Psoas muscle (tissue), 8 donors: ENCODE results near the gene KIF3A. TPM values are rescaled to one million over a fixed set of nuclear protein-coding genes. Genes with fewer than 3 reads are reported as not detected.

Source experiments
- ATAC-seq, 4 donors: fragments of 200-7000 bp; cut with Tn5 transposase; one replicate each; pipeline ENCODE4 v1.9.1; 2020; ENCODE audit warnings: moderate library complexity in 3 of 4, mild to moderate bottlenecking in 2 of 4
- DNase-seq, 2 donors: peaks; one replicate each; pipeline ENCODE4 v3.0.0-alpha.2; 2020
- H3K27ac ChIP-seq: fragments of 200-600 bp; one replicate; pipeline ENCODE4 v1.8.0; 2022
- H3K27me3 ChIP-seq, 3 donors: fragments of 200-600 bp in 1 of 3; one replicate each; pipeline versions ENCODE4 v1.6.1 to v1.8.0; 2013 to 2022; ENCODE audit warnings: low read length in 2 of 3, mild to moderate bottlenecking in 2 of 3, moderate library complexity in 1 of 3; ENCODE audit not compliant: insufficient read depth in 3 of 3
- H3K36me3 ChIP-seq, 2 donors: fragments of 200-600 bp in 1 of 2; one replicate each; pipeline versions ENCODE4 v1.6.1 to v1.8.0; 2013 to 2022; ENCODE audit warnings: low read depth in 1 of 2, mild to moderate bottlenecking in 1 of 2, moderate library complexity in 1 of 2; ENCODE audit not compliant: insufficient read depth in 1 of 2
- H3K4me1 ChIP-seq: fragments of 200-600 bp; one replicate; pipeline ENCODE4 v1.8.0; 2022
- H3K4me3 ChIP-seq: fragments of 200-600 bp; one replicate; pipeline ENCODE4 v1.8.0; 2022; ENCODE audit warnings: mild to moderate bottlenecking
- H3K9me3 ChIP-seq: fragments of 200-600 bp; one replicate; pipeline ENCODE4 v1.8.0; 2022
- WGBS, 3 donors: extraction: QIAGEN DNeasy Blood & Tissue Kit; methylation state at CpG; one replicate each; pipeline versions ENCODE4 v1.1.6 to v1.1.7; 2013; 5-methylcytosine and 5-hydroxymethylcytosine counted together
- intact Hi-C, 2 donors: fragments of 100-400 bp; cut with DNase I; formaldehyde crosslinking; loops; one replicate each; pipeline versions ENCODE4 v1.11.0 to v1.14.2; 2022
- polyA plus RNA-seq, 3 donors: library from polyadenylated mRNA; stranded (reverse); fragments of 200-250 nt; gene quantifications; one replicate each; pipeline ENCODE4 v1.2.3, GENCODE V29; 2013
- total RNA-seq, 4 donors: library from RNA; stranded (reverse); fragmentation: NEBNext Ultra II Directional in 2 of 4; extraction: Animal tissue kit (Norgen Biotek cat#: 25700) in 2 of 4; gene quantifications; one replicate each; pipeline versions ENCODE4 v1.2.1 to v1.2.4, GENCODE V29; 2021 to 2023
- TF ChIP-seq, protein P1 (sequence below): fragments of 200-600 bp; IDR thresholded peaks from one replicate; pipeline ENCODE4 v1.8.0; 2022; ENCODE audit warnings: antibody characterized with exemption
- donor health status: healthy with polysubstance abuse.
- donor health status: DM: no; HTN: no; CAD: no; lungs with moderate emphysema.
- donor health status: Bipolar disorder and iron deficiency.
- donor health status: healthy.
- donor health status: DM: yes; HTN: yes; CAD: no.
- donor health status: DM: no; HTN: no; CAD: no.
- donor health status: DM: no; HTN: no; CAD: no.
- donor health status: DM: yes; HTN: yes; CAD: no.

The KIF3A gene
- total and polyA plus RNA-seq, 7 donors, result 2.5 to 8.0 (median 4.3) TPM

- Histone ChIP-seq H3K9me3 (no peaks in the 10 kb centered on the region), H3K36me3 (no peaks in the 10 kb centered on the region), H3K27me3 (peaks cover 4 to 48% (median 9%) of the 10 kb centered on the region in 3 donors), H3K4me1 (peaks cover 8% of the 10 kb centered on the region), H3K27ac (no peak overlapping the region), H3K4me3 (no peak overlapping the region)
- intact Hi-C loops, result no loop called here
- DNase-seq, result no peak
- 91 to 94% (median 93%) methylated on average over 5 of the region's 5 CpGs for WGBS, 3 donors
- no peak for ATAC-seq
- TF ChIP-seq, protein P1, sequence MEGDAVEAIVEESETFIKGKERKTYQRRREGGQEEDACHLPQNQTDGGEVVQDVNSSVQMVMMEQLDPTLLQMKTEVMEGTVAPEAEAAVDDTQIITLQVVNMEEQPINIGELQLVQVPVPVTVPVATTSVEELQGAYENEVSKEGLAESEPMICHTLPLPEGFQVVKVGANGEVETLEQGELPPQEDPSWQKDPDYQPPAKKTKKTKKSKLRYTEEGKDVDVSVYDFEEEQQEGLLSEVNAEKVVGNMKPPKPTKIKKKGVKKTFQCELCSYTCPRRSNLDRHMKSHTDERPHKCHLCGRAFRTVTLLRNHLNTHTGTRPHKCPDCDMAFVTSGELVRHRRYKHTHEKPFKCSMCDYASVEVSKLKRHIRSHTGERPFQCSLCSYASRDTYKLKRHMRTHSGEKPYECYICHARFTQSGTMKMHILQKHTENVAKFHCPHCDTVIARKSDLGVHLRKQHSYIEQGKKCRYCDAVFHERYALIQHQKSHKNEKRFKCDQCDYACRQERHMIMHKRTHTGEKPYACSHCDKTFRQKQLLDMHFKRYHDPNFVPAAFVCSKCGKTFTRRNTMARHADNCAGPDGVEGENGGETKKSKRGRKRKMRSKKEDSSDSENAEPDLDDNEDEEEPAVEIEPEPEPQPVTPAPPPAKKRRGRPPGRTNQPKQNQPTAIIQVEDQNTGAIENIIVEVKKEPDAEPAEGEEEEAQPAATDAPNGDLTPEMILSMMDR, result no peak
These were observed 5.3 kb upstream of the KIF3A start for GRCh38 chr5:132742626-132743025.

DNA sequence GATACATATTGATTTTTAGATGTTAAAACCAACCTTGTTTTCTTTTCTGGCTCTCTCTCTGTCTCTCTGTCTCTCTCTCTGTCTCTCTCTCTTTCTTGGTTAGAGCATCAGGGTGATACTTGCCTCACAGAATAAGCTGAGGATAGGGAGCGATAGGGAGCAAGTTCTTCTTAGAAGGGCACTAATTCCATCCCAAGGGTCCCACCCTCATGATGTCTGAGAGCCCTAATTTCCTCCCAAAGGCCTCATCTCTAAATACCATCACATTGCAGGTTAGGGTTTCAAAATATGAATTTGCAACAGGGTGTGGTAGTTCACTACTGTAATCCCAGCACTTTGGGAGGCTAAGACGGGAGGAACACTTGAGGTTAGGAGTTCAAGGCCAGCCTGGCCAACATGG is 4.8 kb upstream of the KIF3A start:
- ATAC-seq, result no peak
- 86 to 93% (median 90%) methylated on average over 2 of the region's 2 CpGs for WGBS, 3 donors
- Histone ChIP-seq H3K4me3 (no peak overlapping the region), H3K9me3 (no peaks in the 10 kb centered on the region), H3K36me3 (no peaks in the 10 kb centered on the region), H3K4me1 (peaks cover 5% of the 10 kb centered on the region), H3K27ac (no peak overlapping the region), H3K27me3 (peaks cover 4 to 43% (median 5%) of the 10 kb centered on the region in 3 donors)
- TF ChIP-seq, protein P1, result no peak
- DNase-seq, result no peak
- intact Hi-C loops, result no loop called here

DNA sequence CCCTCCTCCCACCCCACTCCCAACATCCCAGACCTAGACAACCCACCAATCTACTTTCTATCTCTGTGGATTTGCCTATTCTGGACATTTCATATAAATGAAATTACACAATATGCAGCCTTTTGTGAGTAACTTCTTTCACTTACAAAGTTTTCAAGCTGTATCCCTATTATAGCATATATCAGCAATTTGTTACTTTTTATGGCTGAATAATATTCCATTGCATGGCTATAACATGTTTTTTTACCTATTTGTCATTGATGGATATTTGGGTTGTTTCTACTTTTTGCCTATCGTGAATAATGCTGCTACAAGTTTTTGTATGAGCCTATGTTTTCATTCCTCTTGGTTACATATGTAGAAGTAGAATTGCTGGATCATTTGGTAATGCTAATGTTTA is 1.9 kb upstream of the KIF3A start:
- Histone ChIP-seq H3K4me1 (peaks cover 7% of the 10 kb centered on the region), H3K36me3 (no peaks in the 10 kb centered on the region), H3K4me3 (no peak overlapping the region), H3K9me3 (no peaks in the 10 kb centered on the region), H3K27ac (no peak overlapping the region), H3K27me3 (peaks cover 2 to 16% (median 4%) of the 10 kb centered on the region in 3 donors)
- 76 to 86% (median 83%) methylated on average over 1 of the region's 1 CpG for WGBS, 3 donors
- TF ChIP-seq, protein P1, result no peak
- ATAC-seq (no peak), DNase-seq (no peak)
- intact Hi-C loops, result no loop called here

DNA sequence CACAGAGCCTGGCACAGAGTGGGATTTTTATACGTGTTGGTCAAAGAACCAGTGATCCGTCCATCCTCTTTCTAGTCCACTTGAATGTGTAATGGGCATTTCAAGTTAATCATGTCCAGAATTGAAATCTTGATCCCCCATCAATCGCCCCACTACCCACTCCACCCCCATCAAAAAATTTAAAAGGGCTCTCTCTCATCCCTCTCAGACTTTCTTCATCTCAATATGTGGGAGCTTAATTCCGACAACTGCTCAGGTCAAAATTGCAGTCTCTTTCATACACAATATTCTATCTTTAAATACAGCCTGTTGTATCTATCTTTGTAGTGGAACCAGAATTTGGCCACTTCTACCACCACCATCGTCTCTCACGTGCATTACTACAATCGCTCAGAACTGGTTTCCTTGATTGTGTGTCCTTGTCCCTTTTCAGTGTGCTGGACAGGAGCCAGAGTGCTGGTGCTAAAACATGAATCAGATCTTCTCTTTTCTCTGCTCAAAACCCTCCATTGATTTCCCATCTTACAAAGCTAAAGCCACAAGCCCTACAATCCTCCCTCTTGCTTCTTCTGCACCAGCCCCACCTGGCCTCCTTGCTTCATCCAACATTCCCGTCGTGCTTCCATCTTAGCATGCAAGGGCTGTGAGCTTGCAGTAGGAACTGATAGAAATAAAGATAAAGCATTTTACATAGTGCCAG is 786 bp upstream of the KIF3A start:
- Histone ChIP-seq H3K36me3 (no peaks in the 10 kb centered on the region), H3K27ac (no peak overlapping the region), H3K4me1 (peaks cover 7% of the 10 kb centered on the region), H3K27me3 (peaks cover 2 to 7% (median 4%) of the 10 kb centered on the region in 3 donors), H3K4me3 (peak overlapping the region; percentile 84), H3K9me3 (no peaks in the 10 kb centered on the region)
- 64 to 69% (median 66%) methylated on average over 9 of the region's 9 CpGs for WGBS, 3 donors
- intact Hi-C loops, result no loop called here
- ATAC-seq (no peak), DNase-seq (no peak)
- TF ChIP-seq, protein P1, result no peak

DNA sequence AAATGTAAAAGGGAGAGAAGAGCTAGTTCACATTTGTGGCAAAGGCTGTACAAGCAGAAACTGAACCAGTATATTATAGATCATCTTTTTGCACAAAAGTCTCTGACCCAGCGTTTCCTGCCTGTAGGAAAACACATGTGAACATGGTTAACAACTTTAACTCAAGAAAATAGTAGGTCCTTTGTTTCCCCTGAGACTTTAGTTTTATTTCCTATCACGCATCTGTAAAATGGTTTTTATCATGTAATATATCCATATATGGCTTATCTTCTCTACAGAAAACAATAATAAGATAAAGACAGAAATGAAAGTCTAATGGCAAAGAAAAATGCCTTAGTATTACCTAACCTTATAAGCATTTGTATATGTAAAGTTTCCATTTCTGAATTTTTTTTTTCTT is 2.7 kb downstream of the KIF3A start:
- H3K4me3 ChIP-seq, result no peak overlapping the region
- ATAC-seq, result no peak
- peaks cover 7% of the 10 kb centered on the region for H3K4me1 ChIP-seq
- WGBS, 3 donors, result 81 to 89% (median 81%) methylated on average over 2 of the region's 2 CpGs
- H3K27me3 ChIP-seq, result no peaks in the 10 kb centered on the region
- H3K36me3 ChIP-seq, result peaks cover 0 to 6% of the 10 kb centered on the region in 2 donors
- no peaks in the 10 kb centered on the region for H3K9me3 ChIP-seq
- DNase-seq, result no peak
- TF ChIP-seq, protein P1, result no peak
- intact Hi-C loops, result no loop called here
- H3K27ac ChIP-seq, result no peak overlapping the region
